ENCODE measurements around the gene VOPP1. TPM values are rescaled to one million over a fixed set of nuclear protein-coding genes. Genes with fewer than 3 reads are reported as not detected.

The VOPP1 gene
- total and polyA plus RNA-seq, 2 of the 13 experiments (the other 11 are each of a cell fraction or from before 2014, with no cell fraction given): 21.8 to 55.3 TPM

DNA sequence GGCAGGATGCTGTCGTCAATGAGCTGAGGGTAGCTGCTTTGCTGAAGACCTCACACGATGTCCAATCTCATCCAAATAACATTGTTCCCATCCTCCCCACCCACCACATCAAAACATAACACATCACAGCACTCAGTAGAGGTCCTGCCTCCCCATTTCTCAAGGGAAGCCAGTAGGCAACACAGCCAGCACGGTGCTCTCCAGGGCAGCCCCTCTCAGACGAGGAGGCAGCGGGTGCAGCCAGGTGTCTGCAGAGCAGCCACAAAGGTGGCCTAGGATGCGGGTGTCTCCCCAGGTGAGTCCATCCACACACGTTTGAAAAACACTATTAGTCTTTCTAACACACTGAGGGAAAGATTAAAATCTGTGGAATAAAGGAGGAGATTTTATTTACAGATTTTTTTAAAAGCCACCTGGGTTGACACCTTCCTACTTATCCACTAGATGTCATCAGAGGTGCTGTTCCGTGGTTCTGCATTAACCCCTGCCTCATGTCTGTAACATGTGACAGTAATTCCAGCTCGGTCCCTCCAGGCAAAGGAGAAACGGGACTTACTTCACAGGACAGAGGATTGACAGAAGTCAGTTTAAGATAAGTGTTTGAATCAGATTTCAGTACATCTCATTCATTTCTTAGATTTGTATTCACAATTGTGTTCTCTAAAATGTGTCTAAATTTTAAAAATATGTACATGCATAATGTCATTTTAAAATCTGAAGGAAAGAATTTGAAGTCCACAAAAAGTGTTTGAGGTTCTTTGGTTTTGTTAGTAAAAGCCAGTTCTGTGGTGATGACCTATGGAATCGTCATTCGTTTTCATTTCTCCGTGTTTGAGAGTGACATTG lies 139.1 kb downstream of the VOPP1 start:
- Histone ChIP-seq H2AFZ (ENCODE audit: low read length) (no peak overlapping the region), H3K9me3 (ENCODE audit: low read length) (no peaks in the 10 kb centered on the region), H3K36me3 (replicated peaks in 1 of 2; ENCODE audit: control insufficient read depth in 1 of 2, insufficient read depth in 2 of 2, low read length in 2 of 2) (peaks cover 2 to 3% of the 10 kb centered on the region in 2 experiments; a peak in 3 of 5 replicates), H3K4me1 (ENCODE audit: insufficient read depth, low read length) (peaks cover 6% of the 10 kb centered on the region; the same call in 1 of the 2 replicates), H3K9ac (ENCODE audit: insufficient read depth, low read depth, low read length) (no peak overlapping the region), H3K79me2 (ENCODE audit: insufficient read depth, low read length) (no peaks in the 10 kb centered on the region), H3K4me3 (replicated peaks in 1 of 3; ENCODE audit: insufficient read depth in 1 of 3, low read depth in 2 of 3, low read length in 3 of 3) (no peak overlapping the region), H3K4me2 (ENCODE audit: low read depth, low read length) (no peak overlapping the region), H4K20me1 (ENCODE audit: insufficient read depth, low read length) (no peaks in the 10 kb centered on the region), H3K27me3 (ENCODE audit: control insufficient read depth in 1 of 2, insufficient read depth in 2 of 2, low read length in 2 of 2) (no peaks in the 10 kb centered on the region), H3K27ac (ENCODE audit: extremely low read length, insufficient read depth, low read length) (no peak overlapping the region)
- intact Hi-C loops (cut with micrococcal nuclease; ENCODE audit: unreplicated experiment): no loop called here
- peak; percentile 84 for ATAC-seq
- 75% methylated on average over 10 of the region's 13 CpGs for WGBS (ENCODE audit: low lambda C conversion rate)
- DNase-seq (ENCODE audit: low spot score): peak; percentile 50
- TF ChIP-seq, protein P1, sequence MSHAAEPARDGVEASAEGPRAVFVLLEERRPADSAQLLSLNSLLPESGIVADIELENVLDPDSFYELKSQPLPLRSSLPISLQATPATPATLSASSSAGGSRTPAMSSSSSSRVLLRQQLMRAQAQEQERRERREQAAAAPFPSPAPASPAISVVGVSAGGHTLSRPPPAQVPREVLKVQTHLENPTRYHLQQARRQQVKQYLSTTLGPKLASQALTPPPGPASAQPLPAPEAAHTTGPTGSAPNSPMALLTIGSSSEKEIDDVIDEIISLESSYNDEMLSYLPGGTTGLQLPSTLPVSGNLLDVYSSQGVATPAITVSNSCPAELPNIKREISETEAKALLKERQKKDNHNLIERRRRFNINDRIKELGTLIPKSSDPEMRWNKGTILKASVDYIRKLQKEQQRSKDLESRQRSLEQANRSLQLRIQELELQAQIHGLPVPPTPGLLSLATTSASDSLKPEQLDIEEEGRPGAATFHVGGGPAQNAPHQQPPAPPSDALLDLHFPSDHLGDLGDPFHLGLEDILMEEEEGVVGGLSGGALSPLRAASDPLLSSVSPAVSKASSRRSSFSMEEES (CRISPR knock-in tag; IDR thresholded peaks at IDR 0.05): peak; percentile 30; the same call in 1 of the 2 replicates
- no peak for TF ChIP-seq FOXA1 (IDR thresholded peaks at IDR 0.05)
- 0 out of 2 replicates have a peak, but pooled peaks have one; percentile 18 for TF ChIP-seq FOXA1 (CRISPR knock-in tag; IDR thresholded peaks at IDR 0.05)
- TF ChIP-seq RAD21 (CRISPR knock-in tag; IDR thresholded peaks at IDR 0.05): peak; percentile 54
- TF ChIP-seq, protein P2, sequence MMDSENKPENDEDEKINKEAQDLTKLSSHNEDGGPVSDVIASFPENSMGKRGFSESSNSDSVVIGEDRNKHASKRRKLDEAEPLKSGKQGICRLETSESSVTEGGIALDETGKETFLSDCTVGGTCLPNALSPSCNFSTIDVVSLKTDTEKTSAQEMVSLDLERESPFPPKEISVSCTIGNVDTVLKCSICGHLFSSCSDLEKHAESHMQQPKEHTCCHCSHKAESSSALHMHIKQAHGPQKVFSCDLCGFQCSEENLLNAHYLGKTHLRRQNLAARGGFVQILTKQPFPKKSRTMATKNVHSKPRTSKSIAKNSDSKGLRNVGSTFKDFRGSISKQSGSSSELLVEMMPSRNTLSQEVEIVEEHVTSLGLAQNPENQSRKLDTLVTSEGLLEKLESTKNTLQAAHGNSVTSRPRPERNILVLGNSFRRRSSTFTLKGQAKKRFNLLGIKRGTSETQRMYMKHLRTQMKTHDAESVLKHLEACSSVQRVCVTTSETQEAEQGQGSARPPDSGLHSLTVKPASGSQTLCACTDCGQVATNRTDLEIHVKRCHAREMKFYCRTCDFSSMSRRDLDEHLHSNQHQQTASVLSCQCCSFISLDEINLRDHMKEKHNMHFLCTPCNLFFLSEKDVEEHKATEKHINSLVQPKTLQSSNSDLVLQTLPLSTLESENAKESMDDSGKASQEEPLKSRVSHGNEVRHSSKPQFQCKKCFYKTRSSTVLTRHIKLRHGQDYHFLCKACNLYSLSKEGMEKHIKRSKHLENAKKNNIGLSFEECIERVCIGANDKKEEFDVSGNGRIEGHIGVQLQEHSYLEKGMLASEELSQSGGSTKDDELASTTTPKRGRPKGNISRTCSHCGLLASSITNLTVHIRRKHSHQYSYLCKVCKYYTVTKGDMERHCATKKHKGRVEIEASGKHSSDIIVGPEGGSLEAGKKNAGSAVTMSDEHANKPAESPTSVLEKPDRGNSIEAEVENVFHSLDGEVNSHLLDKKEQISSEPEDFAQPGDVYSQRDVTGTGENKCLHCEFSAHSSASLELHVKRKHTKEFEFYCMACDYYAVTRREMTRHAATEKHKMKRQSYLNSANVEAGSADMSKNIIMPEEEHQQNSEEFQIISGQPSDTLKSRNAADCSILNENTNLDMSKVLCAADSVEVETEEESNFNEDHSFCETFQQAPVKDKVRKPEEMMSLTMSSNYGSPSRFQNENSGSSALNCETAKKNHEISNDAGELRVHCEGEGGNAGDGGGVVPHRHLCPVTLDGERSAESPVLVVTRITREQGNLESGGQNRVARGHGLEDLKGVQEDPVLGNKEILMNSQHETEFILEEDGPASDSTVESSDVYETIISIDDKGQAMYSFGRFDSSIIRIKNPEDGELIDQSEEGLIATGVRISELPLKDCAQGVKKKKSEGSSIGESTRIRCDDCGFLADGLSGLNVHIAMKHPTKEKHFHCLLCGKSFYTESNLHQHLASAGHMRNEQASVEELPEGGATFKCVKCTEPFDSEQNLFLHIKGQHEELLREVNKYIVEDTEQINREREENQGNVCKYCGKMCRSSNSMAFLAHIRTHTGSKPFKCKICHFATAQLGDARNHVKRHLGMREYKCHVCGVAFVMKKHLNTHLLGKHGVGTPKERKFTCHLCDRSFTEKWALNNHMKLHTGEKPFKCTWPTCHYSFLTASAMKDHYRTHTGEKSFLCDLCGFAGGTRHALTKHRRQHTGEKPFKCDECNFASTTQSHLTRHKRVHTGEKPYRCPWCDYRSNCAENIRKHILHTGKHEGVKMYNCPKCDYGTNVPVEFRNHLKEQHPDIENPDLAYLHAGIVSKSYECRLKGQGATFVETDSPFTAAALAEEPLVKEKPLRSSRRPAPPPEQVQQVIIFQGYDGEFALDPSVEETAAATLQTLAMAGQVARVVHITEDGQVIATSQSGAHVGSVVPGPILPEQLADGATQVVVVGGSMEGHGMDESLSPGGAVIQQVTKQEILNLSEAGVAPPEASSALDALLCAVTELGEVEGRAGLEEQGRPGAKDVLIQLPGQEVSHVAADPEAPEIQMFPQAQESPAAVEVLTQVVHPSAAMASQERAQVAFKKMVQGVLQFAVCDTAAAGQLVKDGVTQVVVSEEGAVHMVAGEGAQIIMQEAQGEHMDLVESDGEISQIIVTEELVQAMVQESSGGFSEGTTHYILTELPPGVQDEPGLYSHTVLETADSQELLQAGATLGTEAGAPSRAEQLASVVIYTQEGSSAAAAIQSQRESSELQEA (CRISPR knock-in tag; IDR thresholded peaks at IDR 0.05; ENCODE audit: not compliant biosample characterization): no peak
- TF ChIP-seq STAG1 (CRISPR knock-in tag; IDR thresholded peaks at IDR 0.05): peak; percentile 73
- peak; percentile 97 for TF ChIP-seq ZNF652 (CRISPR knock-in tag; IDR thresholded peaks at IDR 0.05; ENCODE audit: borderline replicate concordance, low read depth)
- no peak for TF ChIP-seq ZNF326 (CRISPR knock-in tag; IDR thresholded peaks at IDR 0.05; ENCODE audit: borderline replicate concordance)
- peak; percentile 56 for TF ChIP-seq CTCF (CRISPR knock-in tag; IDR thresholded peaks at IDR 0.05)
- in situ Hi-C loops (cut with HindIII; ENCODE audit: extremely low pct_ligation_motif_present, low pct_unique_long_range_greater_than_20kb): loop anchor here (10.0 kb wide), 1 partner anchor 162 kb away; no protein-coding TSS in a partner anchor
- no TSS peak for BruUV-seq (replicated peaks)
- POLR2A ChIA-PET: no interaction called here
- CTCF ChIA-PET (ENCODE audit: low intra/inter-chr PET ratio, low total read pairs): interaction anchor here (1.3 kb wide), 2 partner anchors 153 to 165 kb away, joined by 3 read pairs; no protein-coding TSS in a partner anchor
- peak; percentile 64 for FAIRE-seq

Data from HepG2 (cell line).